NCI-H226 (cell line): ENCODE measurements around the gene TMED5.
"Not testable (repeated sequence)": the region's sequence is repeated elsewhere in the genome, so short reads cannot be mapped to it uniquely, and the experiment has no call there.

Experiments
- DNase-seq: peaks from one replicate; pipeline ENCODE4 v3.0.0-alpha.2; 2015

TMED5 gene

DNA sequence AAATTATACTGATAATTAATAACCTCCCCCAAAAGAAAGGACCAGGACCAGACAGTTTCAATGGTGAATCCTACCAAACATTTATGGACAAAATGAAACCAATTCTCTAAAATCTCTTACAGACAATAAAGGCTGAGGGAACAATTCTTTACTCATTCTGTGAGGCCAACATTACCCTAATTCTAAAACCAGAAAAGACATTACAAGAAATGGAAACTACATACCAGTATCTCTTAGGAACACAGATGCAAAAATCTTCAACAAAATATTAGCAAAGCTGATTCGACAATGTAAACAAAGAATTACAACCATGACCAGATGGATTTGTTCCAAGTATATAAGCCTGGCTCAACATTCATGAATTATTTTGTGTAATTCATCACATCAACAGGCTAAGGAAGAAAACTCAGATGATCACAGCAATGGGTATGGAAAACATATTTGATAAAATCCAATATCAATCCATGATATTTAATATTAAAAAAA, 8.6 kb downstream of the TMED5 start:
- DNase-seq: no peak

DNA sequence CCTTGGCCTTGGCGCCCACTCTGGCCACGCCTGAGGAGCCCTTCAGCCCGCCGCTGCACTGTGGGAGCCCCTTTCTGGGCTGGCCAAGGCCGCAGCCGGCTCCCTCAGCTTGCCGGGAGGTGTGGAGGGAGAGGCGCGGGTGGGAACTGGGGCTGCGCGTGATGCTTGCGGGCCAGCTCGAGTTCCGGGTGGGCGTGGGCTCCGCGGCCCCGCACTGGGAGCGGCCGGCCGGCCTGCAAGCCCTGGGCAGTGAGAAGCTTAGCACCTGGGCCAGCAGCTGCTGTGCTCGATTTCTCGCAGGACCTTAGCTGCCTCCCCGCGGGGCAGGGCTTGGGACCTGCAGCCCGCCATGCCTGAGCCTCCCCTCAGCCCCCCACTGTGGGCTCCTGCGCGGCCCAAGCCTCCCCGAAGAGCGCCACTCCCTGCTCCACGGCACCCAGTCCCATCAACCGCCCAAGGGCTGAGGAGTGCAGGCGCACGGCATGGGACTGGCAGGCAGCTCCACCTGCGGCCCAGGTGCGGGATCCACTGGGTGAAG, 10.0 kb downstream of the TMED5 start:
- DNase-seq: not testable (repeated sequence)

DNA sequence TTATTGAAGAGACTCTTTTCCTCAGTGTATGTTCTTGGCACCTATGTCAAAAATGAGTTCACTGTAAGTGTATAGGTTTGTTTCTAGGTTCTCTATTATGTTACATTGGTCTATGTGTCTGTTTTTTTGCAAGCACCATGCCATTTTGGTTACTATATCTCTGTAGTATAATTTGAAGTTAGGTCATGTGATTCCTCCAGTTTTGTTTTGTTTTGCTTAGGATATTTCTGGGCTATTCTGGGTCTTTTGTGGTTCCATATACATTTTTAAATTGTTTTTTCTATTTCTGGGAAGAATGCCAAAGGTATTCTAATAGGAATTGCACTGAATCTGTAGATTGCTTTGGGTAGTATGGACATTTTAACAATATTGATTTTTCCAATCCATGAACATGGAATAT, 13.2 kb downstream of the TMED5 start:
- no peak for DNase-seq

DNA sequence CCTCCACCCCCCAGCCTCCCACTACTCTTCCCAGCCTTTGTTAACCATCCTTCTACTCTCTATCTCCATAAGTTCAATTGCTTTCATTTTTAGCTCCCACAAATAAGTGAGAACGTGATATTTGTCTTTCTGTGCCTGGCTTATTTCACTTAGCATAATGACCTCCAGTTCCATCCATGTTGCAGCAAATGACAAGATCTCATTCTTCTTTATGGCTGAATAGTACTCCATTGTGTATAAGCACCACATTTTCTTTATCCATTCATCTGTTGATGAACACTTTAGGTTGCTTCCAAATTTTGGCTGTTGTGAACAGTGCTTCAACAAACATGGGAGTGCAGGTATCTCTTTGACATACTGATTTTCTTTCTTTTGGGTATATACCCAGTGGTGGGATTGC, 14.3 kb downstream of the TMED5 start:
- DNase-seq: not testable (repeated sequence)

DNA sequence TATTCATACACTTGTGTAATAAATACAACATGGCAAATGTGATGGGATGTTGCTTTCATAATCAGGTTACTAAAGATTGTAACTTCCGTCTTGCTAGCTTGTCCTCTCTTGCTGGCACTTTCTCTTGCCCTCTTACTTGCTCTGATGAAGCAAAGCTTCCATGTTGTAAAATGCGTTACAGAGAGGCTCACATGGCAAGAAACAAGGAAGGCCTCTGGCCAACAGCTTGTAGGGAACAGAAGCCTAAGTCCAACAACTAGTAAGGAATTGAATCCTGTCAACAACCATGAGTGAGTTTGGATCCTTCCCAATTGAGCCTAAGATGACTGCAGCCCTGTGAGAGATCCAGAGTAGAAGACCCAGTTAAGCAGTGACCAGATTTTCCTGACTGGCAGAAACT, 15.4 kb downstream of the TMED5 start:
- no peak for DNase-seq

DNA sequence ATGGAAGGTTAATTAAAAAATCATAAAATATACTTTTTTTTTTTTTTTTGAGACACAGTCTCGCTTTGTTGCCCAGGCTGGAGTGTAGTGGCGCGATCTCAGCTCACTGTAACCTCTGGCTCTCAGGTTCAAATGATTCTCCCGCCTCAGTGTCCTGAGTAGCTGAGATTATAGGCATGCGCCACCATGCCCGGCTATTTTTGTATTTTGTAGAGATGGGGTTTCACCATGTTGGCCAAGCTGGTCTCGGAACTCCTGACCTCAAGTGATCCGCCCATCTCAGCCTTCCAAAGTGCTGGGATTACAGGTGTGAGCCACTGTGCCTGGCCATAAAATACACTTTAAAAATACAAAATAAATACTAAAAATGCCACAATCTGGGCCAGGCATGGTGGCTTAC, 16.9 kb downstream of the TMED5 start:
- not testable (repeated sequence) for DNase-seq

DNA sequence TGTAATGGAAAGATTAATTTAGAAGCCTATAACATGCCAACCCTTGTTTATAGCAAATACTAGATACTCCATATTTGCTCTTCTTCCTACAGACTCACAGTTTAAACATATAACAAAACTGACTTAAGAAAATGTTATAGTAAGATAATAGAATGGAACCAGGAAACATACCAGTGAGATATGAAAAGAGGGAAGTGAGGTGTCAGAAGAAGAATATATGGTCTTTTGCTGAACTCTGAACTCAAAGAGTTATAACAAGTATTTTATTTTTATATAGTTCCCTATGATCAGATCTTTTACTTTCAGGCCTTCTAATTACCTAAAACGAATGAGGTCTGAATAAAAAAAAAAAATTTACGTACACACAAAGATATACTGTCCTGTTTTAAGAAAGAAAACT, 20.9 kb downstream of the TMED5 start:
- DNase-seq: no peak

DNA sequence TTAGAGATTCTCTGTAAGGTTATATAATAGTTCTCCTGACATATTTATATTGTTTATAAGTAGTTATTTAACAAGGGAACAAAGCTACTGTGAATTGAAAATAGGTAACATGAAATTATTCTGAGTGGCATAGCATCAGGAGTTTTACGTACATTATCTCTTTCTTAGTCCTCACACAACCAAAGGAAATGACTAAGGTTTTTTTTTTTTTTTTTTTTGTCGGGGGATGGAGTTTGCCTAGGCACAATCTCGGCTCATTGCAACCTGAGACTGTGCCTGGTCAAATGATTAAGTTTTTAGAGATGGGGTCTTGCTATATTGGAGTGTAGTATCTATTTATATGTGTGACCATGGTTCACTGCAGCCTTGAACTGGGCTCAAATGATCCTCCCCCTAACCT, 24.9 kb downstream of the TMED5 start:
- DNase-seq: no peak

DNA sequence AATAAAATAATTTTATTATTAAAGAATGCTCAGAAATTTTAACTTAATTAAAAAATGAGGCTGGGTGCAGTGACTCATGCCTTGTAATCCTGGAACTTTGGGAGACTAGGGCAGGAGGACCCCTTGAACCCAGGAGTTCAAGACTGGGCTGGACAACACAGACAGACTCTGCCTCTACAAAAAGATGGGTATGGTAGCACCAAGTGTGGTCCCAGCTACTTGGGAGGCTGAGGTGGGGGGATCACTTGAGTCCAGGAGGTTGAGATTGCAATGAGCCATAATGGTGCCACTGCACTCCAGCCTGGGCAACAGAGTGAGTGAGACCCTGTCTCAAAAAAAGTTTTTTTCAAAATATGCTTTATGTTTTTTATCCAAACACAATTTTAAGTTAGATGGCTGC, 25.3 kb downstream of the TMED5 start:
- DNase-seq: no peak

DNA sequence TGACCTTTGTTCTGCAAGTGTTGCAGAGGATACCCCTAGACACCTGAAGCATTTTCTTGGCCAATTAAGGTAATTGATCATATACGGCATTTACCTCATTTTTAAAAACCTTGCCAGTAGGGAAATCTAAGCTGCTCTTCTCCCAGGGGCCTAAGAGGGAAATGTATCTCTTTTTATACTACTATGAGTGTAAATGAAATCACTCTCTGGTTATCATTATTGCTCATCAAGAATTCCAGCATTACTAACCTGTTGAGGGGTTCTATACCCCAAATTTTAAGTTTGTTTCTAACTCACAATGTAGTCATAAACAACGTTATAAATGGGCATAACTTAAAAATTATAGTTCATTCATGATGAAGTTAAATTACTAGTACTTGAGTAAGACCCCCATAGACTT, 27.4 kb downstream of the TMED5 start:
- no peak for DNase-seq

DNA sequence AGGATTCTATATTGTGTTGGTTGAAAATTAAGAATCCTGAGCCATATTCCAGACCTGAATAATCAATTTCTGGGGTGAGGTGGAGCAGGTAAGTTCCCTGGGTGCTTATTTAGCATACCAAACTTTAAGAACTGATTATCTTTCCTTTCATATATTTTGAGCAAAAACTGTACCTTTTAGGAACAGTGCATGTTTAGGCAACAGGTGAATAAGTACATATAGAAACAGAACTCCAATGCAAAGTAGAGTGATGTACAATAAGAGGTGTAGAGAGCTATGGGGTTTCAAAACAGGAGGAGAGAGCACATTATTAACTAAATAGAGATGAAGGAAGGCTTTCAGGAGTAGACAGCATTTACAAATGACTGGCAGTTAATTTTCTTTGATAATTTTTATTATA, 28.7 kb downstream of the TMED5 start:
- DNase-seq: no peak

DNA sequence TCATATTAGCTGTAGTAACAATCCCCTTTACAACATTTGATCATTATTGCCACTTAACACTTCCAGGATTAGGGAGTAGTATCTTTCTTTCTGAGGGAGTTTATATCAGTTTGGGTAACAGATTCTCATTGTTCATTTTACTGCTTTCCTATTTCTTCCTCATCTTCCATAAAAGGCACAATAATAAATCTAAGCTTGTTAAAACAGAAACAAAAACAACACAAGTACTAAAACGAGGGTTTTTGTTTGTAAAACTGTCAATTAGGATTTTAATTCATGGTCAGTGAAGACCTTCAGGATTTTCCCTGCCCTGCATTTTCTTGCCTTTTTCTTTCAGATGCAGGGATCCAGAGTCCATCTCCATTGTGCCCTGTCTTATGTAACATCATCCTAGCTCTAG, 29.5 kb downstream of the TMED5 start:
- DNase-seq: no peak

DNA sequence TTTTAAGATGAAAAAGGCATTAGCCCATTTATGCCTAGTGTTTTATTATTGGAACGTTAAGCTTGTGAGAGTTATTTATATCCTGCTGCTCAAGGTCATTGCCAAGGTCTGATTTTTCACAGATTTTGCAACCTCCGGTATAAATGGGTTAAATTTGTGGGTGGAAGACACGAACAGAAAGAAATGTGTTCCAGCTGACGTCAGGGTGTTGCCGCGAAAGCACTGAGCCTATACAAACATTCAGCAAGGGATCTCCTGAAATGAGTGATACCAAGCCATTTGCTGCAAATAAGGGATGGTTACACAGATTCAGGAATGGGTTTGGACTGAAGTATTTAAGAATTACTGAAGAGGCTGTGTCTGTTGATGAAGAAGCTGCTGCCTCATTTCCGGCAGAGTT, 32.2 kb downstream of the TMED5 start:
- DNase-seq: no peak

DNA sequence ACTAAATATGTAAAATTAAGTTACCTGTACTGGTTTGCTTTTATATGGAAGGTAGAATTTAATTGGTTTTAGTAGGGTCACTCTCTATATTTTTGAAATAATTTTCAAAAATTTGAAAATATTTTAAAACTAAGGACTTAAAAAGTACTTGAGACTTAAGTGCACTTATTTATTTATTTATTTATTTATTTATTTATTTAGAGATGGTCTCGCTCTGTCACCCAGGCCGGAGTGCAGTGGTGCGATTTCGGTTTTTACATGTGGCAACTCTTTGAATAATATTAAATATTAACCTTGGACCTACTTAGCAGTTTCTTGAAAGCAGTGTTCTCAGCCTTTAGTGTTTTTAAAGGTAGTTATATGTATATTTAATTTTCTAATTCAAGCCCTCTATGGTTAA, 36.4 kb downstream of the TMED5 start:
- DNase-seq: no peak

DNA sequence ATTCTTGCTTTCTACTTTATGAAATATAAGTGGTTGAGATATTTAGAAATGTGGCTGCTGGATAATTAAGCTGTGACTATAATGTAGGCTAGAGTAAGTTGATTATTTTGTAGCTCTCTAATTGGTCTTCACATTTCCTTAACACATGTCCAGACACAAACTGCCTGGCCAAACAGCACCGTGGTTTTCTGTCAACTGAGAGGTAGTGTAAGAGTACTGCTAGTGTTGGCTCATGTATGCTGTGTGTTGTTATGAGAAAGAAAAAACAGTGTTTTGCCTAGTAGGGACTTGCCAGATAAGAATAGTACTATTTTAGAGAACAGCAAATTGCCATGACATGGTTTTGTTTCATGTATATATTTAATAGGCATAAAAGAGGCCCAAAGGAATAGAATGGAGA, 37.1 kb downstream of the TMED5 start:
- no peak for DNase-seq

DNA sequence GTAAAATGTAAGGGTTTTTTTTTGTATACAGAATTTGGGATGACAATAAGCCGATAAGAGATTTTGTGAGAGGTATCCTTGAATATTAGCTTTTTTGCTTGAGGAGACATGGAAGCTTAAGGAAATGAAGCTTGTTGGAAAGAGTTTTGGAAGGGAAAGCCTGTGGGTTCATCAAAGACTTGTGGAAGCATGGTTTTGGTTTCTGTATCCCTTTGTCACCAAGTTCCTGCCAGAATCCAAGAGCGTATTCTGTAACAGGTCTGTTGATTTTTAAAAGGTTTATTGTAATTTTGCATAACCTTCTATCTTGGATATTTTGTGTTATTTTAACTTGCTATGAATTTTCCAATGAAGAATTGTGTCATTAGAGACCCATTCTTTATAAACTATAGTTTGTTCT, 38.1 kb downstream of the TMED5 start:
- no peak for DNase-seq

DNA sequence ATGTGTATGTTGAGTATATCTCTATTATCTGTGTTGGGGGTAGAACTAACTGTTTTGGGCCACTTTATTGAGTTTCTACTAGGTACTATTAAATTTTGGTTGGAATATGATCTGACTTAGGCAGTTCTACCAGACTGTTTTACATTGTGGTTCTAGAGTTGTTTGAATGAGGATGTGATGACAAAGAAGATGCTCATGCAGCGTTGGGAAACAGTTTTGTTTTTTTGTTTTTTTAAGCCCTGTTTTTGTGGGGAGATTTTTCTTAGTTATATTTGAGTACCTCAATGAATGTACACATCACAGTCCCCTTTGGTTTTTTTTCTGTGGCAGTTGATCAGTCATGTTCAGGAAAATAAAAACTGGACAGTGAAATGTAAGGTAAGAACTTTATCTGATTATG, 40.1 kb downstream of the TMED5 start:
- no peak for DNase-seq

DNA sequence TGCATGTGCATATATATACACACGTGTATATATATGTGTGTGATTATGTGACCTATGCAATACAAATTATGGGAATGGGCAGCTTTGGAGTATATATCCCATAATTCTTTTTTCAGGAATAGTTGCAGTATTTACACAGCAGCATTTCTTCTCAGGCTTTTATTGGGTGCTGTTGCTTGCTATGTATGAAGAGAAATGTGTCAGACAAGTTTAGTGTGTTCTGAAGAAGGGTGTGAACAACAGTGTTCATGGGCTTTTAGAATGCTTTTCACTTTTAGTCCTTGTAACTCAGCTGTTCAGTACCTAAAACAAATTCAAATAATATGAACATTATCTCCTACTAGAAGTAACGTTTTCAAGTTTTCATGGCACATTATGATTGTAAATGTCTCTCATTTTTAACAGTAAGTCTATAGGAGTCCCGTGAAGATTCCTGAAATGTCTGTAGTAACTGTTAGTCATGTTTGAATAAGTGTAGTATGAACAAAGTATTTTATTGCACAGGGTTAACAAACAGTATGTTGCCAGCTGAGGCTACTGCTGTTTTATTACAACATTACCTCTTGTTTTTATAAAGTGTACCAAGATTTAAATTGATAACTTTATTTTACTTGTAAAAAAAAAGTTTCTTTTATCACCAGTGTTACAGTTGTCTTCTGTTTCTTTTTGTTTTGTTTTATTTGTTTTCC, 42.5 kb downstream of the TMED5 start:
- no peak for DNase-seq

DNA sequence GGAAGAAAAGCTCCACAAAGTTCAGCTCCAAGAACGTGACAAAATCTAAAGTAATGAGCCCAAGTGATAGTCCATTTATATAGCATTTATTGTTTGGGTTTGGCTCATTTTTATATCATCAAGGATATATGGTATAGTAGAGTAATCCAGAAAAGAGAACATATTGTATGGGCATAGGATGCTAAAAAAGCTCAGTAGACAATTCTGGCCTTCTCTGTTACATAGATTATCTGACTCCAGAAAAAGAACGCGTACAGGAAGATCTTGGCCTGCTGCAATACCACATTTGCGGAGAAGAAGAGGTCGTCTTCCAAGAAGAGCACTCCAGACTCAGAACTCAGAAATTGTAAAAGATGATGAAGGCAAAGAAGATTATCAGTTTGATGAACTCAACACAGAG, 43.8 kb downstream of the TMED5 start:
- no peak for DNase-seq

DNA sequence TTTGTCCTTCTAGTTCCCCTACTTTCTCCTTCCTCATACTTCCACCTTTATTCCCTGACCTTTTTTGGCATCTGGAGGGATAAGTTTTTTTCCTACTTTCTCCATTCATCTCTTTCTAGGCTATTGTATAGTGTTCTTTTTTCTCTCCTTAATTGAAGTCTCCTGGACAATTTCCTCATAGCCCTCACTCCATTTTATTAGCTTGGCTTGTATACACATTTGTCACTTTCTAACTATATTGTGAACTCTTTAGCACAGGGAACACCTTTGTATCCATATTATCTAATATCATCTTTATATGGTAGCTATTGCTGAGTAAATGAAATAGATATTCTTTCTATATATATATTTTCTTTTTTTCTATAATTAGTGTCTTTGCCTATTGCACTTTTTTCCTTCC, 47.6 kb downstream of the TMED5 start:
- DNase-seq: no peak

DNA sequence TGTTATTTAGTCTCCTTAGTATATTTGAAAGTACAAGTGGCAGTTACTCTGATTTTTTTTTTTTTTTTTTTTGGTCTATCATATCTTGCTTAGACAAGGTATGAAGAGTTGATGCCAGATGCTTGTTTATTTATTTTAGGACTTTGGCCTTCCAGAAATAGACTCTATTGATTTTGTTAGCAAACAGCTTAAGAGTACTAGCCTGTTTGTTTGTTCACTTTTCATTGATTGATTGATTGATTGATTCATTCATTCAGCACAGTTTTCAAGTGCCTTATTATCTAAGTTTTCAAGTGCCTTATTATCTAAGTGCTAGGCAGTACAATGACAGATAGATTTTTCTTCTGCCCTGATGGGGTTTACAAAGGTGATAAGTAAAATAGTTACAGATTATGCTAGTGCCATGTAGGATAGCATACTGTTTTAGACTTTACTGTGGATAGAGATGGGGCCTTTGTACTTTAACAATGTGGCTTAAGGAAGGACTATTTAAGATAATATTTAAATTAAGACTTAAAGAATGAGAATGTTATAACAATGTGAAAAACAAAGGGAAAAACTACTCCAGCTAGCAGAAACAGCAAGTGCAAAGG, 50.6 kb downstream of the TMED5 start:
- no peak for DNase-seq

DNA sequence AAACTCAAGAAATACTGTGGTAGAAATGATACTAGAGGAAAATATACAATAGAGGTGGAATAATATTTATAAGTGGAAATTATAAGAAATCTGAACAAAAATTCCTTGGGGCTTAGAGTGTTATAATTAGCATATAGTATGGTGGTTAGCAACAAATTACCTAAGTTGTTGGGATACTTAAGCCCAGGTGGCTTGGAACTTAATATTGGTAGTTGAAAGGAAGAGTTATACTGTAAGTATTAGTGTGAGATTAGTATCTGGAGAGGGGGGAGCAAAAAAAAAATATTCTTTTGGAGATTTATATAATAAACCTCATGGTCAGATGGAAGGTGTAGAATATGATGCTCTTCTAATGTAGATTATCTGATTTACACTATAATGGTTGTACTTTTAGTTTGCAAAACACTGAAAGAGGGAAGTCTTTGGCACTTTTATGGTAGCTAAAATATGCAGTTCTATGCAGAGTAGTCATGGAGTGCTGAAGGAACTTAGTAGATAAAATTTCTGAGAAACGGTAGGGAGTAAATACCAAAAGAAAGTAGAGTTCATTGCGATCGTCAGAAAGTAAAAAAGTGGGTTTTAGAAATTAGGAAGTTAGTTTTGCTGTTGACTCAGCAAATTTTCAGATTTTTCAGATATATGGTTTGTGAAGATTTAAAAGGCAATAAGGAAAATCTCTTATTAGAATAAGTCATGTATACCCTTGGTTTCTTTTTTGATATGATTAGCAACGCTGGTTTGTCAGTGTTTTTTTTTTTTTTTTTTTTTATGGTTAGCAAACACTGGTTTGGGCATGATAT, 55.5 kb downstream of the TMED5 start:
- no peak for DNase-seq

DNA sequence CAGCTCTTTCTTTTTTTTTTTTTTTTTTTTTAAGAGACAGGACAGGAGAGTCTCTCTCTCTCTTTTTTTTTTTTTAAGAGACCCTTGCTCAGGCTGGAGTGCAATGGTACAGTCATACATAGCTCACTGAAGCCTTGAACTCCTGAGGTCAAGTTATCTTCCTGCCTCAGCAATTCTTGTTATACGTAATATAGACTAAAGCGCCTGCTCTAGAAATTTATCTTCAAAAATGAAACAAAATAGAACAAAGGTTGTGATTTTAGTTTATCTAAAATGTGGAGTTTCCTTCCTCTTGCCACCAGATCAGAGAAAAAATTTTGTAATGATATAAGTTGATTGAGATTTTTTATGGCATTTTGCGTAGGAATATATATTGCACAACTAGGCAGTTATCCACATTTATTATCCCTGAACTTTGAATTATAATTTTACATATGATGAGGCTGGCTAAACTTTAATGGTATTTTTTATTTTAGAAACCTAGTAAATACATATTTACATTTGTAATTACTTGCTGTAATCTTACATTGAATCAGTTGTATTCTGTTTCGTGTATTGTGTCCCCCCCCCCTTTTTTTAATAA, 56.9 kb downstream of the TMED5 start:
- no peak for DNase-seq

DNA sequence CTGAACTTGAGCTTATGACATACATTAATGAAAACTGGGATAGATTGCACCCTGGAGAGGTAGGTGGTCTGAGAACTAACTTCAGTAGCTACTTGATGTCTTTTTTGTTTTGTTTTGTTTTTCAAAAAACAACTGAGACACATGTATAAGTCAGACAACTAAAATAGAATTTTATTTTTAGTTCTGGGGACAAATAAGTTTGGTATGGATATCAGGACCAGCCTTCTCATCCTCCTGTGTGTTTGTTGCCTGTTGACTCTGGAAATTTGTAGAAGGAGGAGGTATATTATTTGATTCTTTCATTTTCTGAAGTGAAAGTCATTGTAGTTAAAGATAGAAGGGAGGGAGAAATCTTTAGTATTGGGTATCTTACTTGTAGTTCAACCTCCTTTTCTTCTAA, 59.6 kb downstream of the TMED5 start:
- no peak for DNase-seq
